ENCODE measurements around the gene DIAPH2. TPM values are rescaled to one million over a fixed set of nuclear protein-coding genes. Genes with fewer than 3 reads are reported as not detected.

Gene DIAPH2
- total and polyA plus RNA-seq, 9 of the 15 experiments (the other 6 are each of a cell fraction or from before 2014, with no cell fraction given): 0.01 to 0.18 (median 0.07) TPM; not detected in 1

DNA sequence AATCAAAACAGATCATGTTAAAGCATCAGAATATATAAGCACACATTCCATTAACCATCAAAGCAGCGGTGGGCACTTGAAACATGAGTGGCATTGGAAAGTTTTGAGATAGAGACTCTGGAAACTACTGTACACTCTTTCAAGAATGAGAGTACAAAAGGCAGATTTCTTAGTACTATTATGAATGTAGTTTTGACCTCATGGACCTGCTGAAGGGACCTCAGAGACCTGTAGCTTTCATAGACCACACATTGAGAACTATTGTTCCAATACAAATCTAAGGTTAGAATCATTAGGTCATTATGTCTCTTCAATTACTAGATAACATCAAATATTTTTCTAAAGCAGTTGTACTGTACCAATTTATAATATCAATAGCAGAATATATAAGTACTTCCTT, 482.7 kb downstream of the DIAPH2 start (continued):
- TF ChIP-seq, protein P1, sequence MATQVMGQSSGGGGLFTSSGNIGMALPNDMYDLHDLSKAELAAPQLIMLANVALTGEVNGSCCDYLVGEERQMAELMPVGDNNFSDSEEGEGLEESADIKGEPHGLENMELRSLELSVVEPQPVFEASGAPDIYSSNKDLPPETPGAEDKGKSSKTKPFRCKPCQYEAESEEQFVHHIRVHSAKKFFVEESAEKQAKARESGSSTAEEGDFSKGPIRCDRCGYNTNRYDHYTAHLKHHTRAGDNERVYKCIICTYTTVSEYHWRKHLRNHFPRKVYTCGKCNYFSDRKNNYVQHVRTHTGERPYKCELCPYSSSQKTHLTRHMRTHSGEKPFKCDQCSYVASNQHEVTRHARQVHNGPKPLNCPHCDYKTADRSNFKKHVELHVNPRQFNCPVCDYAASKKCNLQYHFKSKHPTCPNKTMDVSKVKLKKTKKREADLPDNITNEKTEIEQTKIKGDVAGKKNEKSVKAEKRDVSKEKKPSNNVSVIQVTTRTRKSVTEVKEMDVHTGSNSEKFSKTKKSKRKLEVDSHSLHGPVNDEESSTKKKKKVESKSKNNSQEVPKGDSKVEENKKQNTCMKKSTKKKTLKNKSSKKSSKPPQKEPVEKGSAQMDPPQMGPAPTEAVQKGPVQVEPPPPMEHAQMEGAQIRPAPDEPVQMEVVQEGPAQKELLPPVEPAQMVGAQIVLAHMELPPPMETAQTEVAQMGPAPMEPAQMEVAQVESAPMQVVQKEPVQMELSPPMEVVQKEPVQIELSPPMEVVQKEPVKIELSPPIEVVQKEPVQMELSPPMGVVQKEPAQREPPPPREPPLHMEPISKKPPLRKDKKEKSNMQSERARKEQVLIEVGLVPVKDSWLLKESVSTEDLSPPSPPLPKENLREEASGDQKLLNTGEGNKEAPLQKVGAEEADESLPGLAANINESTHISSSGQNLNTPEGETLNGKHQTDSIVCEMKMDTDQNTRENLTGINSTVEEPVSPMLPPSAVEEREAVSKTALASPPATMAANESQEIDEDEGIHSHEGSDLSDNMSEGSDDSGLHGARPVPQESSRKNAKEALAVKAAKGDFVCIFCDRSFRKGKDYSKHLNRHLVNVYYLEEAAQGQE (IDR thresholded peaks at IDR 0.05; ENCODE audit: borderline replicate concordance): no peak
- TF ChIP-seq, protein P1 (CRISPR knock-in tag; IDR thresholded peaks at IDR 0.05; ENCODE audit: low read depth): no peak
- TF ChIP-seq CBFB (CRISPR knock-in tag; IDR thresholded peaks at IDR 0.05): no peak
- TF ChIP-seq, protein P2, sequence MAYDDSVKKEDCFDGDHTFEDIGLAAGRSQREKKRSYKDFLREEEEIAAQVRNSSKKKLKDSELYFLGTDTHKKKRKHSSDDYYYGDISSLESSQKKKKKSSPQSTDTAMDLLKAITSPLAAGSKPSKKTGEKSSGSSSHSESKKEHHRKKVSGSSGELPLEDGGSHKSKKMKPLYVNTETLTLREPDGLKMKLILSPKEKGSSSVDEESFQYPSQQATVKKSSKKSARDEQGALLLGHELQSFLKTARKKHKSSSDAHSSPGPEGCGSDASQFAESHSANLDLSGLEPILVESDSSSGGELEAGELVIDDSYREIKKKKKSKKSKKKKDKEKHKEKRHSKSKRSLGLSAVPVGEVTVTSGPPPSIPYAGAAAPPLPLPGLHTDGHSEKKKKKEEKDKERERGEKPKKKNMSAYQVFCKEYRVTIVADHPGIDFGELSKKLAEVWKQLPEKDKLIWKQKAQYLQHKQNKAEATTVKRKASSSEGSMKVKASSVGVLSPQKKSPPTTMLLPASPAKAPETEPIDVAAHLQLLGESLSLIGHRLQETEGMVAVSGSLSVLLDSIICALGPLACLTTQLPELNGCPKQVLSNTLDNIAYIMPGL (CRISPR knock-in tag; IDR thresholded peaks at IDR 0.05): no peak
